ENCODE results near the gene UBE3B.

- TF ChIP-seq, protein P1, sequence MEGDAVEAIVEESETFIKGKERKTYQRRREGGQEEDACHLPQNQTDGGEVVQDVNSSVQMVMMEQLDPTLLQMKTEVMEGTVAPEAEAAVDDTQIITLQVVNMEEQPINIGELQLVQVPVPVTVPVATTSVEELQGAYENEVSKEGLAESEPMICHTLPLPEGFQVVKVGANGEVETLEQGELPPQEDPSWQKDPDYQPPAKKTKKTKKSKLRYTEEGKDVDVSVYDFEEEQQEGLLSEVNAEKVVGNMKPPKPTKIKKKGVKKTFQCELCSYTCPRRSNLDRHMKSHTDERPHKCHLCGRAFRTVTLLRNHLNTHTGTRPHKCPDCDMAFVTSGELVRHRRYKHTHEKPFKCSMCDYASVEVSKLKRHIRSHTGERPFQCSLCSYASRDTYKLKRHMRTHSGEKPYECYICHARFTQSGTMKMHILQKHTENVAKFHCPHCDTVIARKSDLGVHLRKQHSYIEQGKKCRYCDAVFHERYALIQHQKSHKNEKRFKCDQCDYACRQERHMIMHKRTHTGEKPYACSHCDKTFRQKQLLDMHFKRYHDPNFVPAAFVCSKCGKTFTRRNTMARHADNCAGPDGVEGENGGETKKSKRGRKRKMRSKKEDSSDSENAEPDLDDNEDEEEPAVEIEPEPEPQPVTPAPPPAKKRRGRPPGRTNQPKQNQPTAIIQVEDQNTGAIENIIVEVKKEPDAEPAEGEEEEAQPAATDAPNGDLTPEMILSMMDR (IDR thresholded peaks at IDR 0.05) = no peak
- TF ChIP-seq EZH2 (IDR thresholded peaks at IDR 0.05; ENCODE audit: borderline replicate concordance, insufficient read depth, low read depth, low read length, poor library complexity, severe bottlenecking) = no peak
Observed at GRCh38 chr12:109495012-109495411, 17.6 kb downstream of the UBE3B start.

Measured in B cell (primary cell).